ENCODE data around the gene VRTN. TPM values are rescaled to one million over a fixed set of nuclear protein-coding genes. Genes with fewer than 3 reads are reported as not detected.

Gene VRTN
- polyA plus RNA-seq, 1 donor from 2014 or later = not detected

DNA sequence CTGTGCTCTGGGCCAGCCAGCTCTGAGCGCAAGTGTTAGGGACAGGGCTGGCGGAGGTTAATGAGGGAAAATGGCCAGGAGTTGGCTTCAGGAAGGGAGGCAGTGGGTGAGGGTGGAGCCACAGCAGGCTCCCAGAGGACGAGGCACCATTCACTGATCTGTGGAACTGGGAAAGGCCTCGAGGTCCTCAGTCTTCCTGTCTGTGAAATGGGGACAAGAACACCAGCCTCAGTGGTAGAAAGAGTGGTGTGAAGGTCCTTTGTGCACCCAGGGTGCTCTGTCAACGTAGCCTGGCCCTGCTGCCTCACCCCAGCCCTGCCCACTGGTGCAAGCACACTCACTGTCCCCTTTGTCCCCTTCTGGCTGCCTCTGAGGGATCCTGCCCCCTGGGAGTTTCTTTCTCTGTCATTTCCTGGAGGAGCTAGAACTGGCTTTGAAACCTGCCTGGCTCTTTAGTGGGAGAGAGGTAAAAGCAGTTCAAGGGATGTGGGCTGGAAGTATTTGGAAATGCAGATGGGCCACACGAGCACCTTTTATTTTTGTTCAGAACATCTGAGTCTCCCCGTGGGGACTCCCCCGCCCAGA, 52.7 kb downstream of the VRTN start:
- Histone ChIP-seq H4K20me1 (ENCODE audit: insufficient read depth) (no peaks in the 10 kb centered on the region), H3K4me2 (ENCODE audit: low read length) (no peak overlapping the region), H3K9me3 (ENCODE audit: low read length) (no peaks in the 10 kb centered on the region), H3K4me3 (ENCODE audit: low read length) (no peak overlapping the region), H2AFZ (ENCODE audit: low read depth, low read length) (no peak overlapping the region), H3F3A (ENCODE audit: insufficient read depth, low read length, poor library complexity, severe bottlenecking) (no peaks in the 10 kb centered on the region), H3K9ac (ENCODE audit: low read length) (no peak overlapping the region), H3K36me3 (ENCODE audit: insufficient read depth, low read length) (no peaks in the 10 kb centered on the region), H3K79me2 (replicated peaks; ENCODE audit: insufficient read depth, low read length) (no peaks in the 10 kb centered on the region), H3K27ac (ENCODE audit: low read length) (no peak overlapping the region), H3K9me2 (ENCODE audit: insufficient read depth, low read length) (no peaks in the 10 kb centered on the region), H3K27me3 (ENCODE audit: insufficient read depth, low read depth, low read length) (no peaks in the 10 kb centered on the region)
- TF ChIP-seq, protein P1, sequence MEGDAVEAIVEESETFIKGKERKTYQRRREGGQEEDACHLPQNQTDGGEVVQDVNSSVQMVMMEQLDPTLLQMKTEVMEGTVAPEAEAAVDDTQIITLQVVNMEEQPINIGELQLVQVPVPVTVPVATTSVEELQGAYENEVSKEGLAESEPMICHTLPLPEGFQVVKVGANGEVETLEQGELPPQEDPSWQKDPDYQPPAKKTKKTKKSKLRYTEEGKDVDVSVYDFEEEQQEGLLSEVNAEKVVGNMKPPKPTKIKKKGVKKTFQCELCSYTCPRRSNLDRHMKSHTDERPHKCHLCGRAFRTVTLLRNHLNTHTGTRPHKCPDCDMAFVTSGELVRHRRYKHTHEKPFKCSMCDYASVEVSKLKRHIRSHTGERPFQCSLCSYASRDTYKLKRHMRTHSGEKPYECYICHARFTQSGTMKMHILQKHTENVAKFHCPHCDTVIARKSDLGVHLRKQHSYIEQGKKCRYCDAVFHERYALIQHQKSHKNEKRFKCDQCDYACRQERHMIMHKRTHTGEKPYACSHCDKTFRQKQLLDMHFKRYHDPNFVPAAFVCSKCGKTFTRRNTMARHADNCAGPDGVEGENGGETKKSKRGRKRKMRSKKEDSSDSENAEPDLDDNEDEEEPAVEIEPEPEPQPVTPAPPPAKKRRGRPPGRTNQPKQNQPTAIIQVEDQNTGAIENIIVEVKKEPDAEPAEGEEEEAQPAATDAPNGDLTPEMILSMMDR (IDR thresholded peaks at IDR 0.05; ENCODE audit: poor library complexity, severe bottlenecking) = no peak
- TF ChIP-seq EZH2 (IDR thresholded peaks at IDR 0.05; ENCODE audit: borderline replicate concordance, insufficient read depth, low read length, poor library complexity, severe bottlenecking) (no peak), TAF1 (IDR thresholded peaks at IDR 0.05; ENCODE audit: low read depth) (no peak)

DNA sequence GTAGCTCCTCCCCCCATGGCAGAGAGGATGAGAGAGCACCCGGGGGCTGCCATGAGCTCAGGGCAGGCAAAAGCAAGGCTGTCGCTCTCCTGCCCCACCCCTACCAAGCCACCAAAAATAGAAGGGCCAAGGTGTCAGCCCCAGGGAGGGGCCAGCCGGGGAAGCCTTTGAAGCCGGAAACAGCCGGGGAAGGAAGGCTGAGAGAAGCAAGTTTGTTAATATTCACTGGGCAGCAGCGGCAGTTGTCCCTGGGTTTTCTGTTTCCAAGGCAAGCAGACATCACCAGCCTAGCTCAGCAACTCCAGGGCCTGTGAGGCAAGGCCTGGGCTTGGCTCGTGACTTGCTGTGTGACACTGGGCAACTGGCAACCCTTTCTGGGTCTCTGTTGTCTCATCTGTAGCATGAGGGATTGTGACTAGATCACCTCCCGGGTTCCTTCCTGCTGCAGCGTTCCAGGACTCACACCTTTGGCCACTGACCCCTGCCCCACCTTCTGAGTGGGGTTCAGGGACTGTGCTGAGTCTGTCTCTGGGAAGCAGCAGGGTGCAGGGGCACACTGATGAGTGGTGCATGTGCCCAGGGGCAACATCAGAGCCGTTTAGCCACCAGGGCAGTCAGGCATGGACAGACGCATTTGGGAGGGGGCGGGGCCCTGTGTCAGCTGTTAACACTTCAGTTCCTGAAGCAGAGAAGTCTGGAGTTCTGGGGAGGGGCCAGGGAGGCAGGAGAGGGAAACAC, 53.4 kb downstream of the VRTN start:
- TF ChIP-seq, protein P1 (IDR thresholded peaks at IDR 0.05; ENCODE audit: poor library complexity, severe bottlenecking) = no peak
- no peak for TF ChIP-seq SMC3 (conservative IDR thresholded peaks at IDR 0.05; ENCODE audit: poor library complexity)
- TF ChIP-seq RAD21 (conservative IDR thresholded peaks at IDR 0.05) = no peak
- TF ChIP-seq EZH2 (IDR thresholded peaks at IDR 0.05; ENCODE audit: borderline replicate concordance, insufficient read depth, low read length, poor library complexity, severe bottlenecking) = no peak
- no peak for TF ChIP-seq MXI1 (conservative IDR thresholded peaks at IDR 0.05; ENCODE audit: poor library complexity, severe bottlenecking)
- TF ChIP-seq EP300 (conservative IDR thresholded peaks at IDR 0.05; ENCODE audit: poor library complexity, severe bottlenecking) = no peak
- TF ChIP-seq POLR2AphosphoS5 (IDR thresholded peaks at IDR 0.05) = no peak
- TF ChIP-seq TAF1 (IDR thresholded peaks at IDR 0.05; ENCODE audit: low read depth) = no peak
- TF ChIP-seq, protein P2, sequence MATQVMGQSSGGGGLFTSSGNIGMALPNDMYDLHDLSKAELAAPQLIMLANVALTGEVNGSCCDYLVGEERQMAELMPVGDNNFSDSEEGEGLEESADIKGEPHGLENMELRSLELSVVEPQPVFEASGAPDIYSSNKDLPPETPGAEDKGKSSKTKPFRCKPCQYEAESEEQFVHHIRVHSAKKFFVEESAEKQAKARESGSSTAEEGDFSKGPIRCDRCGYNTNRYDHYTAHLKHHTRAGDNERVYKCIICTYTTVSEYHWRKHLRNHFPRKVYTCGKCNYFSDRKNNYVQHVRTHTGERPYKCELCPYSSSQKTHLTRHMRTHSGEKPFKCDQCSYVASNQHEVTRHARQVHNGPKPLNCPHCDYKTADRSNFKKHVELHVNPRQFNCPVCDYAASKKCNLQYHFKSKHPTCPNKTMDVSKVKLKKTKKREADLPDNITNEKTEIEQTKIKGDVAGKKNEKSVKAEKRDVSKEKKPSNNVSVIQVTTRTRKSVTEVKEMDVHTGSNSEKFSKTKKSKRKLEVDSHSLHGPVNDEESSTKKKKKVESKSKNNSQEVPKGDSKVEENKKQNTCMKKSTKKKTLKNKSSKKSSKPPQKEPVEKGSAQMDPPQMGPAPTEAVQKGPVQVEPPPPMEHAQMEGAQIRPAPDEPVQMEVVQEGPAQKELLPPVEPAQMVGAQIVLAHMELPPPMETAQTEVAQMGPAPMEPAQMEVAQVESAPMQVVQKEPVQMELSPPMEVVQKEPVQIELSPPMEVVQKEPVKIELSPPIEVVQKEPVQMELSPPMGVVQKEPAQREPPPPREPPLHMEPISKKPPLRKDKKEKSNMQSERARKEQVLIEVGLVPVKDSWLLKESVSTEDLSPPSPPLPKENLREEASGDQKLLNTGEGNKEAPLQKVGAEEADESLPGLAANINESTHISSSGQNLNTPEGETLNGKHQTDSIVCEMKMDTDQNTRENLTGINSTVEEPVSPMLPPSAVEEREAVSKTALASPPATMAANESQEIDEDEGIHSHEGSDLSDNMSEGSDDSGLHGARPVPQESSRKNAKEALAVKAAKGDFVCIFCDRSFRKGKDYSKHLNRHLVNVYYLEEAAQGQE (IDR thresholded peaks at IDR 0.05; ENCODE audit: borderline replicate concordance) = no peak
- Histone ChIP-seq H3K9me3 (ENCODE audit: low read length) (no peaks in the 10 kb centered on the region), H3K4me3 (ENCODE audit: low read length) (no peak overlapping the region), H3K4me2 (ENCODE audit: low read length) (no peak overlapping the region), H3K9ac (ENCODE audit: low read length) (no peak overlapping the region), H3K27me3 (ENCODE audit: insufficient read depth, low read depth, low read length) (no peaks in the 10 kb centered on the region), H3K79me2 (replicated peaks; ENCODE audit: insufficient read depth, low read length) (no peaks in the 10 kb centered on the region), H3K27ac (ENCODE audit: low read length) (no peak overlapping the region), H3F3A (ENCODE audit: insufficient read depth, low read length, poor library complexity, severe bottlenecking) (no peaks in the 10 kb centered on the region), H3K9me2 (ENCODE audit: insufficient read depth, low read length) (no peaks in the 10 kb centered on the region), H3K36me3 (ENCODE audit: insufficient read depth, low read length) (no peaks in the 10 kb centered on the region), H2AFZ (ENCODE audit: low read depth, low read length) (no peak overlapping the region), H4K20me1 (ENCODE audit: insufficient read depth) (no peaks in the 10 kb centered on the region)
